Measurements from ENCODE around the gene PREX1.

Gene PREX1

GRCh38 chr20:48694381-48694865 lies 133.4 kb downstream of the PREX1 start:
- no peak for DNase-seq

DNA sequence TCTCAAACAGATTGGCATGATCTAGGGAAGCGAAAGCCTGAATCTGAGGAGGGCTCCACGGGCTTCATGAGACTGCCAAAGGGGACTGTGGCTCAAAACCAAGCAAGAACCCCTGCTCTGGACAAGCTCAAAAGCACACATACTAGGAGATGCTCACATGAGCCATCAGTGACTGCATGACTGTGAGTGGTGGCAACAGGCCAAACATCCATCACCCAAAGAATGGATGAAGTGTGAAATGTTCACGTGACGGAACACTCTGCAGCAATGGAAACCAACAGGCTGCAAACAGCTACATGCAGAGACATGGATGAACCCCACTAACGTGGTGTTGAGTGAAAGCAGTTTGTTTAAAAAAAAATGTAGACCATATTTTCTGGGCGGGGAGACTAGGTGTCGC lies 136.3 kb downstream of the PREX1 start:
- DNase-seq = no peak

GRCh38 chr20:48690888-48691287 lies 136.9 kb downstream of the PREX1 start:
- no peak for DNase-seq

DNA sequence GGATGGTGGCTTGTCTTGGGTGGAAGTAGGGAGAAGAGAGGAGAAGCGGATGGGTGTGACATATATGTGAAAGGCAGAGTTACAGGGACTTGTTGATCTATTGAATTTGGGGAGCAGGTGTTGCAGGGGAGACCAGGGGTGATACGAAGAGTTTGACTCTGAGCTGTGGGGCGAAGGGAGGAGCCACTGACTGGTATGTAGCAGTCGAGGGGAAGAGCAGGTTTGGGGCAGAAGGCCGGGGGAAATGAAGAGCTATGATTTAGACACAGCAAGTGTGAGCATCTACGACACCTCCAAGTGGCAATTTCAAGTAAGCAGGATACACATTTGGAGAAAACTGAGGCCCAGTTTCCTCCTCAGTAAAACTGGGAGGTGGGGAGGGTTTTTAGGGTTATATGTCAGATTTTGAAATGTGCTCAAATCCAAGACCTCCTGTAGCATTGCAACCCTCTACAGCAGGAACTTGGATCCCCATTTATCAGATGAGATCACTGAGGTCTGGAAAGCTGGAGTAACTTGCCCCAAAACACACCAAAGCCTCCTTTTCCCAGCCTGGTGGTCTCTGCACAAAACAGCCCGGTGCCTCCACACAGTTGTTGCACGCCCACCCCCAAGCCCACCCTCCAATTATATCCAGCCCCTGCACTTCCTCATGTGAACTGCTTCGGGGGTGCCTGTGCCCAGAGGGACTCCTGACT lies 137.8 kb downstream of the PREX1 start:
- no peak for DNase-seq

GRCh38 chr20:48689388-48689787 lies 138.4 kb downstream of the PREX1 start:
- no peak for DNase-seq

DNA sequence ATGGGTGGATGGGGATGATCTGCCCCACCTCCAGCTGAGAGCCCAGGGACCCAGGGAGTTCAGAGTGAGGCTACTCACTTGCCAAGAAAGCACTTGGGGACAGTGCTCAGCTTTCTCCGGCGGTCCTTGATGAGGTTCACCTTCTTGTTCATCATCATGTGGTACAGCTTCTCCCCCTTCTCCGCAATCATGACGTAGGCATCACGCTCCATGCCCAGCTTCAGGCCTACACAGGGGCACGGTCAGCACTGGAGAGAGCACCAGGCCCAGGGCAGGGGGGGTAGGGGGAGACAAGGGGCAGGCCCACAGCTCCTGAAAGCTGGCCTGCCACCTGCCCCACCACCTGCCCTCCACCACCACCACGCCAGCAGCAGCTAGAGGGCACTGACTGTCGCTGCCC lies 139.2 kb downstream of the PREX1 start:
- DNase-seq = no peak

DNA sequence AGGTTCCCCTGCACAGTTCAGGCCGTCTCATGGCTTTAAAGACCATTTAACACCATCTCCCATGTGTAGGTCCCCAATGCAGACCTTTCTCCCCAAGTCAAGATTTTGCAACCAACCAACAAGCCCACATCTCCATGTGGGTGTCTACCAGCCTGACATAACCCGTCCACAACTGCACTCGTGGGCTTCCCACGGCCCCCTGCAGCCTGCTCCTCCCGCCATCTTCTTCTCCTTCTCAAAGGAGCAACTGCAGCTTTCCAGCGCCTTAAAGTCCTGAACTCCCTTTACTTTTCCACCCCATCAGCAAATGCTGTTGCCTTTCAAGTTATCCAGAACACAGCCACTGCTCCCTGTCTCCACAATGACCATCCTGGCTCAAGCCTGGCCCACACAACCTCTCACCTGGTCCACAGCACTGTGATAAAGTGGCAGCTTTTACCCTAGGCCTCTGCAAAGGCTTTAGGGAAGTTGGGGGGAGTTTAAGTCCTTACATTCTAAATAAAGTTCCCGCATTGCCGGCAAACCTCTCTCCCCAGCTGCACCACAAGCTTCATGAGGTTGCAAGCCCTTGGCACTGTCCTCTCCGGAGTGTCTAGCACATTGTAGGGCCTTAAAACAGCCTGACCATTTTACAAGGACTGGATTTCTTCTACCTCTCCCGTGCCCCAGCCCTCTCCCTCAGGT lies 140.5 kb downstream of the PREX1 start:
- no peak for DNase-seq

DNA sequence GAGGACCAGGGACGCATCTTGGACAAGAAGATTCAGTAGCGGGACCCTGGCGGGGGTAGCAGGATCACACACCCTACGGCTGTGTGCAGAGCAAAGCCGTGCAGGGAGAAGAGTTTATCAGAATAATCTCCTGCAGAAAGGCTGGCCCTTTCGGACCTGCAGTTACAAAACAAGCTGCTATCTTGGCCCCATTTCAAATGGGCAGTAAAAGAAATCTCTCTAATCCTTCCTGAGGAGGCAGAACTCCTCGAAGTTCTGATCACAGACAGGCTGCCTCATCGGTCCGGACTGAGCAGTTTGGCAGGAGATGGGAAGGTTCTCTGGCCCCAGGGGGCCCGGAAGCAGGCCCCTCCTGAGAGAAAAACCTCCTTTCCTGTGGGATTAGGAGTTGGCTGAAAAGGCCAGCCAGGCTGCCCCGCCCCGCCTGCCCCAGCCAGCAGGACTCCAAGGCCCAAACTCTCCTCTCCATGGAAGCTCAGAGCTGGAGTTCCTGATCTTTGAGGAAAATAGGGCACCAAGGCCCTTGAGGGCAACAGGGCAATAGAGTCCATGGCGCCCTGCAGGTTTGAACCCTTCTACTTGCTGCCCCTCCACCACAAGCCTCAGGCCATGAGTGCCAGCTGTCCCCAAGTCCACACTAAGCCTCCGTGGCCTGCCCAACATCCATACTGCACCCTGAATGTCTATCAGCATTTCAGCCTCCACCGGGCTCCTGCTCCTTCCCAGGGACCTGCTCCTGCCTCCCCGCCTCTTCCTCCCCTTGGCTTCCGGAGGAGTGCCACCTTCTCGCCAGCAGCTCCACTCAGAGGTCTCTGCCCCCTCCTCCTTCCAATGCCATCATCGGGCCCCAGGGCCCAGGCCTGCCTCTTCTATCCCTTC lies 141.3 kb downstream of the PREX1 start:
- no peak for DNase-seq

DNA sequence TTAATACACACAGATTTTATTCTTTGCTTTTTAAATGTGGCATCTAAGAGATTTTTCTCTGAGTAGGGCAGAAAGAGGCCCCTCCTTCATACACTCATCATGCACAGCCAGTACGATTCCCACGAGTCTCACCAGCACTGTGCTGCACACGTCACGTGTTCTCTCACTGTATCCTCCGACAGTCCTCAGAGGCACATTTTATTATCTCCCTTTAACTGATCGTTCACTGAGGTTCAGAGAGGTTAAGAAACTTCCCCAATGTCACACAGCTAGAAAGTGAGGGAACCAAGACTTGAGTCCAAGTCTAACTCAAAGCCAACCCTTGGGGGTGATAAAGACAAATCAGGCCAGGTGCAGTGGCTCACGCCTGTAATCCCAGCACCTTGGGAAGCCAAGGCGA lies 142.5 kb downstream of the PREX1 start:
- no peak for DNase-seq

DNA sequence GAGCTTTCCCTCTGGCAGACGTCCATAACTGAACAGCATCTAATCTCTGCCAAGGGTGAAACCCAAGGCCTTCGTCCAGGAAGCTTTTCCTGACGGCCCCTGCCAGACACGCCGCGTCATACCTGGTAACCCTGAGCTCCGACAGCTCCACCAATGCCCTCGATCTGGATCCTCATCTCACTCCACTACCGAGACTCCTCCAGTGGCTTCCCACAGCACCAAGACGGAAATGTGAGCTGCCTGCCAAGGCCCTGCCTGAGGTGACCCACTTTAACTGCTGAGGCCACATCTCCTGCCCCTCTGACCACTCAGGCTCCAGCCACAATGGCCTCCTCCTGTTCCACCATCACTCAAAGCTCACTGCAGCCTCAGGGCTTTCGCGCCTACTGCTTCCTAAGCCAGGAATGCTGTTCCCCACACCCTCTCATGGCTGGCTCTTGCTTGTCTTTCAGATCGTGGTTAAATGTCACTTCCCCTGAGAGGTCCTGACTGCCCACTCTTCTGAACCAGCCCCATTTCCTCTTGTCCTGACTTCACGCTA lies 143.2 kb downstream of the PREX1 start:
- DNase-seq = no peak

- no peak for DNase-seq
Measured at GRCh38 chr20:48683467-48684175, 144.2 kb downstream of the PREX1 start.

GRCh38 chr20:48682529-48683363 lies 145.1 kb downstream of the PREX1 start:
- no peak for DNase-seq

- no peak for DNase-seq
Measured at GRCh38 chr20:48681873-48682426, 145.8 kb downstream of the PREX1 start.

DNA sequence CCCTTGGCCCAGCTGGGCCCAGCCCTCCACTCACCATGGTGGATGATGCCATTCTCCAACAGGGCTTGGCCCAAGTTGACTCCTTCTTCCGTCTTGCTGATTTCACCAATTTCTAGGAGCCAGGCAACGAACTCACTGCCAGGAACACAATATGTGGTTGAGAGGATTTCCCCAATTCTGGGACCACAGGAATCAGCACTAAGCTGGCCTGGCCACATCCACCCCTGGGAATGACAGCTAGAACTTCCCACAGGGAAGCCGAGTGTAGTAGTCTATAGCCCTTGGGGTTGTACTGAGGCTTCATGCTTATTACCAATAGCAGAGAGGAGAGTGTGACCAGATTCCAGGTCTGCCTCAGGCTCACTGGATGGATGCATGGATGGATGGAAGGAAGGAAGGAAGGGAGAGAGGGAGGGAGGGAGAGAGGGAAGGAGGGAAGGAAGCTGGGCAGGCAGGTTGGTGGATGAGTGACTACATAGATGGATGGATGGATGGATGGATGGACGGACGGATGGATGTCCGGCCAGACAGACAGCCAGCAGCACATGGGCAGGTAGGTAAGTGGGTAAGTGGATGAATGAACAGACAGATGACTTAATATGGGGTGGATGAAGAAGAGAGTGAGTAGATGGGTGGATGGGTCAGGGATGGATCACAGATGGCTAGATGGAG lies 146.5 kb downstream of the PREX1 start:
- DNase-seq = no peak

DNA sequence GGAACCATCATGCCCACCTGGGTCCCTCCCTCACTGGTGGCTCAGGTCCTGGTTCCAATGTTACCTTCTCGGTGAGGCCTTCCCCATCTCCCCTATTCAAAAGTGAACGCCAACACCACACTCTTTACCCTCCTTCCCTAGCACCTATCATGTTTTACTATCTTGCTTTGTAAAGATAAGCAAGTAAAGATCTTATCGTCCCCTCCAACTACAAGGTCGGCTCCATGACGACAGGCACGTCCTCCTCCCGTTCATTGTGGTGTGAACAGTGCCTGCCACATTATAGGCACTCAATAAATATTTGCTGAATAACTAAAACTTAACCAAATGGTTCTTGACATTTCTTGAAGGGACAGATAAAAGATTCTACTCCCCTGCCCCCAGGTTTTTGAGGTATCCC lies 147.1 kb downstream of the PREX1 start:
- no peak for DNase-seq

DNA sequence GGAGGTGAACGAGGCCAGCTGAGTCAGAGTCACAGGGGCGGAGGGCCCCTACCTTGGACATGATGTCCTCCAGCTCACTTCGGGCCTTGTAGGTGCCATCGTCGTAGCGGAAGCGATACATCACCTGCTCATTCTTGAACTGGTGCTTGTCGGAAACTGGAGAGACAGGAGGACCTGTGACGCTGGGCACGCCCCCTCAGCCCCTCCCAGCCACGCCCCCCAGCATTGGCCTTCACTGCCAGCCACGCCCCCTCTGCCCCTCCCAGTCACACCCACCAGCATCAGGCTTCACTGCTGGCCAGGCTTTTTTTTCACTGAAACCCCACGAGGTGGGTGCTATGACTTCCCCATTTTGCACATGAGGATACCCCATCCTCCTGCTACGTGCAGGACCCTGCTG lies 148.2 kb downstream of the PREX1 start:
- DNase-seq = peak in 1 of 2 experiments; percentile 12

DNA sequence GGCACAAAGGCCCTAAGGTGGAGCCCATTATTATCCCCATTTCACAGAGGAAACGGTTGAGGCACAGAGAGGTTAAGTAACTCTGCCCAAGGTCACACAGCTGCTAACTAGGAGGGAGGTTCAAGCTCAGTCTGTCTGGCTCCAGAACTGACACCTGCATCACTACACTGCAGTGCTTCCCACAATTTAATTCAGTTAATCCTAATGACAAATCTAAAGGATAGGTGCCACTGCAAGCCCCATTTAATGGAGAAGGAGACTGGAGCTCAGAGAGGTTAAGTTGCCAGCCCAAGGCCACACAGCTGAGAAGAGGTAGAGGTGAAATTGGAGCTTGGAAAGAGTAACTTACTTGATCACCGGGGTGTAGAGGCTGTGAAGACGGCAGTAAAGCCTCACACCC lies 148.8 kb downstream of the PREX1 start:
- no peak for DNase-seq

DNA sequence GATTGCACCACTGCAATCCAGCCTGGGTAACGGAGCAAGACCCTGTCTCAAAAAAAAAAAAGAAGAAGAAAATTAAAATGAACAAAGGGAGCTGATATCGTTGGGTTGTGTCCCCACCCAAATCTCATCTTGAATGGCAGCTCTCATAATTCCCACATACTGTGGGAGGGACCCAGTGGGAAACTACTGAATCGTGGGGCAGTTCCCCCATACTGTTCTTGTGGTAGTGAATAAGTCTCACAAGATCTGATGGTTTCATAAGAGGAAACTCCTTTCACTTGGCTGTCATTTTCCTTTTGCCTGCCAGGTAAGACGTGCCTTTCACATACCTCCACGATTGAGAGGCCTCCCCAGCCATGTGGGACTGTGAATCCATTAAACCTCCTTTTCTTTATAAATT lies 149.4 kb downstream of the PREX1 start:
- no peak for DNase-seq

- DNase-seq = no peak
Measured at GRCh38 chr20:48676795-48677460, 150.9 kb downstream of the PREX1 start.

GRCh38 chr20:48676125-48676524 lies 151.7 kb downstream of the PREX1 start:
- no peak for DNase-seq

All from SW 1271 (cell line).